CD4-positive, alpha-beta T cell treated with Interleukin-2 at 100 ng/mL for 4 hours (primary cell): ENCODE data around the gene NAV1.
"Not testable (repeated sequence)": the region's sequence is repeated elsewhere in the genome, so short reads cannot be mapped to it uniquely, and the experiment has no call there.

Experiments
- DNase-seq: peaks from one replicate; pipeline ENCODE4 v3.0.0-alpha.2; 2020; ENCODE audit warnings: low spot score

NAV1 gene

GRCh38 chr1:201538612-201539551 is at the start of gene NAV1:
Gene NAV1 (plus strand): TSS chr1:201539127. CDS start chr1:201622885, 83,758 bp downstream.
- DNase-seq = no peak

GRCh38 chr1:201489643-201490261 is 49.2 kb upstream of the NAV1 start:
- DNase-seq = no peak

GRCh38 chr1:201490708-201491131 is 48.2 kb upstream of the NAV1 start:
- DNase-seq = no peak

GRCh38 chr1:201491896-201492511 is 46.9 kb upstream of the NAV1 start:
- DNase-seq = no peak

GRCh38 chr1:201493026-201493656 is 45.8 kb upstream of the NAV1 start:
- not testable (repeated sequence) for DNase-seq

- no peak for DNase-seq
These were observed 44.9 kb upstream of the NAV1 start for GRCh38 chr1:201493757-201494617.

GRCh38 chr1:201495551-201496295 is 43.2 kb upstream of the NAV1 start:
- DNase-seq = no peak

- DNase-seq = no peak
These were observed 42.6 kb upstream of the NAV1 start for GRCh38 chr1:201496296-201496690.

GRCh38 chr1:201497935-201498509 is 40.9 kb upstream of the NAV1 start:
- DNase-seq = no peak

- DNase-seq = no peak
These were observed 40.3 kb upstream of the NAV1 start for GRCh38 chr1:201498621-201499020.

- no peak for DNase-seq
These were observed 39.7 kb upstream of the NAV1 start for GRCh38 chr1:201499191-201499590.

- no peak for DNase-seq
These were observed 38.9 kb upstream of the NAV1 start for GRCh38 chr1:201499795-201500669.

- no peak for DNase-seq
These were observed 38.2 kb upstream of the NAV1 start for GRCh38 chr1:201500670-201501120.

GRCh38 chr1:201501144-201501543 is 37.8 kb upstream of the NAV1 start:
- DNase-seq = no peak

- no peak for DNase-seq
These were observed 37.0 kb upstream of the NAV1 start for GRCh38 chr1:201501812-201502510.

- DNase-seq = no peak
These were observed 36.4 kb upstream of the NAV1 start for GRCh38 chr1:201502511-201502857.

GRCh38 chr1:201503397-201504176 is 35.3 kb upstream of the NAV1 start:
- DNase-seq = no peak

- DNase-seq = no peak
These were observed 34.7 kb upstream of the NAV1 start for GRCh38 chr1:201504179-201504631.
